AG09319 (cell line): ENCODE data around the gene HNRNPL.
"Not testable (repeated sequence)": the region's sequence is repeated elsewhere in the genome, so short reads cannot be mapped to it uniquely, and the experiment has no call there.

Source experiments
- DNase-seq: peaks from one replicate; pipeline ENCODE4 v3.0.0-alpha.2; 2010; ENCODE audit warnings: low read depth; ENCODE audit errors: extremely low read depth
- TF ChIP-seq, protein P1 (sequence below): IDR thresholded peaks from 2 replicates; pipeline ENCODE4 v1.5.1; 2011; ENCODE audit warnings: low read depth, mild to moderate bottlenecking, inconsistent platforms, low read length, moderate library complexity

HNRNPL gene

DNA sequence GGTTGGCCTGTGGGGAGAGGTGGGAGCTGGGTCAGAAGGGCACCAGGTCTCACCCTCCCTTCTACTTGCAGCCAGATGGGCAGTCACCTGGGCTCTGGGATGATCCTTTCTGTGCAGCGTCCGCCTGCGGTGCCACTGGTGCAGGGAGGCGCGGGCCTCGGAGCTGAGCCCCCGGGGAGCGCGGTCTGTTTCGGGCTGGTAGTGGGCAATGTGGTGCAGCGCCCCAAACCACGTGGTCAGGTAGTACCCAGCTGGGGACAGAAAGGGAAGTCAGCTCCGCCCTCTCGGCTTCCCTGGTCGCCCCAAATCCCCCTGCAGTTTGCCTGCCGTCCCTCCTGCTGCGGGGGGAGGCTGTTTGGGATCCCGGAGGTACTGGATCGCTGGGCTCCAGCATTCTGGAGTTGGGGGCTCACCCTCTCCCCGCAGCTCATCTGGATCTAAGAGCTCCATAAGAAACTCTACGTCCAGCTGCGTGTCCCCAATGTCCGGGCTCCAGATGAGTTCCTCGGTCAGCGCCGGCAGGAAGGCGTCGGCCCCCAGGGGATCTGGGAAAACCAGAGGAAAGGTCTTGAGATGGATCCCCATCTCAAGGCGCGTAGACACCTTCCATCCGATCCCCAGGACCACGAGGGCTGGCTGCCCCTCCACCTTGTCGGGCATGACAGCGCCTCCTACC is 19.5 kb upstream of the HNRNPL start:
- DNase-seq: no peak
- TF ChIP-seq, protein P1, sequence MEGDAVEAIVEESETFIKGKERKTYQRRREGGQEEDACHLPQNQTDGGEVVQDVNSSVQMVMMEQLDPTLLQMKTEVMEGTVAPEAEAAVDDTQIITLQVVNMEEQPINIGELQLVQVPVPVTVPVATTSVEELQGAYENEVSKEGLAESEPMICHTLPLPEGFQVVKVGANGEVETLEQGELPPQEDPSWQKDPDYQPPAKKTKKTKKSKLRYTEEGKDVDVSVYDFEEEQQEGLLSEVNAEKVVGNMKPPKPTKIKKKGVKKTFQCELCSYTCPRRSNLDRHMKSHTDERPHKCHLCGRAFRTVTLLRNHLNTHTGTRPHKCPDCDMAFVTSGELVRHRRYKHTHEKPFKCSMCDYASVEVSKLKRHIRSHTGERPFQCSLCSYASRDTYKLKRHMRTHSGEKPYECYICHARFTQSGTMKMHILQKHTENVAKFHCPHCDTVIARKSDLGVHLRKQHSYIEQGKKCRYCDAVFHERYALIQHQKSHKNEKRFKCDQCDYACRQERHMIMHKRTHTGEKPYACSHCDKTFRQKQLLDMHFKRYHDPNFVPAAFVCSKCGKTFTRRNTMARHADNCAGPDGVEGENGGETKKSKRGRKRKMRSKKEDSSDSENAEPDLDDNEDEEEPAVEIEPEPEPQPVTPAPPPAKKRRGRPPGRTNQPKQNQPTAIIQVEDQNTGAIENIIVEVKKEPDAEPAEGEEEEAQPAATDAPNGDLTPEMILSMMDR: no peak

DNA sequence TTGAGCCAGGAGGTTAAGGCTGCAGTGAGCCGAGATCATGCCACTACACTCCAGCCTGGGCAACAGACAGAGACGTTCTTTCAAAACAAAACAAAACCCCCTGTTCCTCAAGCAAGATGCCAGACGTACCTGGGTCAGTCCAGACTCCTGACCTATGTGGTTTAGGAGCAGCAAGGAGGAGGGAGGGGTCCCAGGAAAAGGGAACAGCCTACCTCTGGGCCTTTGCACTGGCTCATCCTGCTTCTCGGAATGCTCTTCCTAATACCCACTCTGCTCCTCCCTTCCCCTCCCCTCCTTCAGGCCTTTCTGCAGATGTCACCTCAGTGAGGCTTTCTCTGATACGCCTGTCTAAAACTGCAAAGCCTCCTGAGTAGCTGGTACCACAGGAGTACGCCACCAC is 18.8 kb upstream of the HNRNPL start:
- TF ChIP-seq, protein P1: no peak
- no peak for DNase-seq

DNA sequence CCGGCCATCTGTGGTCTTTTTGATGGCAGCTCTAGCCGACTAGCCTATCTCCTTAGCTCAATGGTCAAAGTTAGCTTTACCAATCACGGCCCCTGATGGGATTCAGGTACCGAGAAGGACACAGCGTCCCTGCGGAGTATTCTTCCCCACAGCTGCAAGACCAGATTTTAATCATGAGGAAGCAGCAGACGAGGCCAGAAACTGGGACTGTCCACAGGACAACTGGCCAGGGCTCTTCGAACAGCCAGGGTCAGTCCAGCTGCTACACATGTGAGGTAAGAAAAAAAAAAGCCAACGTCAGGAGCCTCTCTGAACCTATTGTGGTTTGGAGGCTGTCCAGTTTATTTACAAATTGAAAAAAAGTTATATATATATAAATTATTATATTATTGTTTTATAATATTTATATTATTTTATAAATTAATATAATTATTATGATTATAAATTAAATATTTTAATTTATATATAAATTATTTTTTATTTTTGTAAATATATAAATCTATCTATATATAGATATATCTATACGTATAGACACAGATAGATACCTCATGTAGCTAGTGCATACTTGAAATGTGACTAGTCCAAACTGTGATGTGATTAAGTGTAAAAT is 17.5 kb upstream of the HNRNPL start:
- TF ChIP-seq, protein P1: no peak
- no peak for DNase-seq

DNA sequence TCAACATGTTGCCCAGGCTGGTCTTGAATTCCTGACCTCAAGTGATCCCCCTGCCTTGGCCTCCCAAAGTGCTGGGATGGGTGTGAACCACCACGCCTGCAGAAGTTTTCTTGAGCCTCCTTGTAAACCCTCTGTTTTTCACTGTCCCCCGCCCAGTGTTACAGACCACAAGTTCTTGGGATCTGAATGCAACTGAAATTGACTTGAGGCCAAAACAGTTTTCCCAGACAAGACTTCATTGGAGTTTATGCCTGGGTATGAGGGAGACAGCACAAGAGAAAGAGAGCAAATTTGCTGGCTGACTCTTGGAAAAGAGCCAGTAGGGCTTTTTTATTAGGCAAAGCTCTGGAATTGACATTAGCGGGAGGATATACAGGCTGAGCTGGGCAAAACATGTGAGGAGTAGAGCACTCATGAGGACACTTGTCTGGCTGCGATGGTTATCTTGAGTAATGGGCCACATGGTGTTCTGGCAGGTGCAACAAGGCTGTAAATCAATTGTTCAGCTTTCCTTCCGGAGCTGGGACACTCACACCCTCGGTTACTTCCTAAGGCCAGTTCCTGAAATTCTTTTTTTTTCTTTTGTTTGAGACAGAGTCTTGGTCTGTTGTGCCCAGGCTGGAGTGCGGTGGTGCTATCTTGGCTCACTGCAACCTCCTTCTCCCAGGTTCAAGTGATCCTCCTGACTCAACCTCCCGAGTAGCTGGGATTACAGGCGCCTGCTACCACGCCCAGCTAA is 12.7 kb upstream of the HNRNPL start:
- TF ChIP-seq, protein P1: no peak
- DNase-seq: no peak

DNA sequence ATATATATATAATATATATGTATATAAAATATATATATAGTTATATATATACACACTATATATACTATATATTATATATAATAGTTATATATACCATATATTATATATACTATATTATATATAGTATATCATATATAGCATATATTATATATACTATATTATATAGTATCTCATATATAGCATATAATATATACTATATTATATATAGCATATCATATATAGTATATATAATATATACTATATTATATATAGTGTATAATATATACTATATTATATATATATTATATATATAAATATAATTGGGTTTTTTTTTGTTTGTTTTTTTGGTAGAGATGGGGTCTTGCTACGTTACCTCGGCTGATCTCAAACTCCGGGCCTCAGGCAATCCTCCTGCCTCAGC is 11.6 kb upstream of the HNRNPL start:
- TF ChIP-seq, protein P1: no peak
- DNase-seq: no peak

DNA sequence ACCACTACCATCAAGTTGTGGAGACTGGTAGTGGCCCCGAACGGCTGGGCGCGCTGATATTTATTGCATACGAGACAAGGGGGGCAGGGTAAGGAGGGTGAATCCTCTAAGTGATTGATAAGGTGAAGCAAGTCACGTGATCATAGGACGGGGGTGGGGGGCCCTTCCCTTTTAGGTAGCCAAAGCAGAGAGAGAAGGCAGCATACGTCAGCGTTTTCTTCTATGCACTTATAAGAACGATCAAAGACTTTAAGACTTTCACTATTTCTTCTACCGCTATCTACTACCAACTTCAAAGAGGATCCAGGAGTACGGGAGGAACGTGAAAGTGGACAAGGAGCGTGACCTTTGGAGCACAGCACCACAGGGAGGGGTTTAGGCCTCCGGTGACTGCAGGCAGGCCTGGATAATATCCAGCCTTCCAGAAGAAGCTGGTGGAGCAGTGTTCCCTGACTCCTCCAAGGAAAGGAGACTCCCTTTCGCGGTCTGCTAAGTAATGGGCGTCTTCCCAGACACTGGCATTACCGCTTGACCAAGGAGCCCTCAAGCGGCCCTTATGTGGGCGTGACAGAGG is 9.9 kb upstream of the HNRNPL start:
- DNase-seq: not testable (repeated sequence)

DNA sequence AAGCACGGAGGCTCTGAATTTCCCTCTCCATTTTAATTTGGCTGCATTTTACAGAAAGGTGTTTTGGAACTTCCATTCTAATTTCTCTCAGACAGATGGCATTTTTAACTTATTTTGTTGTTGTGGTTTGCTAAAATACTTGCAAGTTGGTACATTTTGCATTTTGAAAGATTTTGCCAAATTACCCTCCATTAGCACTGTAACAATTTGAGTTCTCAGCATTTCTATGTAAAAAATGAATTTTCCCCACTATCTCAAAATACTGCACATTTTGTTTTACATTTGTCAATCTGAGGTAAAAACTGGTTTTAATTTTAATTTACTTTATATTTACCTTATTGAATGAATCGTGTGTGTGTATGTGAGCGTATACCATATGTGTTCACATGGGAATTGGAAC is 7.0 kb upstream of the HNRNPL start:
- TF ChIP-seq, protein P1: no peak
- no peak for DNase-seq

DNA sequence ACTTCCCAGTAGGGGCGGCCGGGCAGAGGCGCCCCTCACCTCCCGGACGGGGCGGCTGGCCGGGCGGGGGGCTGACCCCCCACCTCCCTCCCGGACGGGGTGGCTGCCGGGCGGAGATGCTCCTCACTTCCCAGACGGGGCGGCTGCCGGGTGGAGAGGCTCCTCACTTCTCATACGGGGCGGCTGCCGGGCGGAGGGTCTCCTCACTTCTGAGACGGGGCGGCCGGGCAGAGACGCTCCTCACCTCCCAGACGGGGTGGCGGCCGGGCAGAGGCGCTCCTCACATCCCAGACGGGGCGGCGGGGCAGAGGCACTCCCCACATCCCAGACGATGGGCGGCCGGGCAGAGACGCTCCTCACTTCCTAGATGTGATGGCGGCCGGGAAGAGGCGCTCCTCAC is 6.0 kb upstream of the HNRNPL start:
- not testable (repeated sequence) for DNase-seq

DNA sequence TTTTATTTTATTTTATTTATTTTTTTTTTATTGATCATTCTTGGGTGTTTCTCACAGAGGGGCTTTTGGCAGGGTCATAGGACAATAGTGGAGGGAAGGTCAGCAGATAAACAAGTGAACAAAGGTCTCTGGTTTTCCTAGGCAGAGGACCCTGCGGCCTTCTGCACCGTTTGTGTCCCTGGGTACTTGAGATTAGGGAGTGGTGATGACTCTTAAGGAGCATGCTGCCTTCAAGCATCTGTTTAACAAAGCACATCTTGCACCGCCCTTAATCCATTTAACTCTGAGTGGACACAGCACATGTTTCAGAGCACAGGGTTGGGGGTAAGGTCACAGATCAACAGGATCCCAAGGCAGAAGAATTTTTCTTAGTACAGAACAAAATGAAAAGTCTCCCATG is 5.2 kb upstream of the HNRNPL start:
- DNase-seq: not testable (repeated sequence)
